ENCODE data around the gene XPOT. TPM values are rescaled to one million over a fixed set of nuclear protein-coding genes. Genes with fewer than 3 reads are reported as not detected.

XPOT gene
- total RNA-seq, 4 donors from 2014 or later = 25.3 to 32.5 (median 29.6) TPM

- WGBS, 2 donors = 90 to 95% methylated on average over 1 of the region's 1 CpG
- no peak overlapping the region for H3K4me3 ChIP-seq (ENCODE audit: low read depth, poor library complexity, severe bottlenecking)
- no peak for DNase-seq (ENCODE audit: low spot score in 2 of 2)
- intact Hi-C loops (cut with DNase I; ENCODE audit: low total_unique reads) = no loop called here
- TF ChIP-seq POLR2A (IDR thresholded peaks at IDR 0.05) (no peak), CTCF (IDR thresholded peaks at IDR 0.05) (no peak)
Observed at GRCh38 chr12:64497484-64497883, 93.3 kb downstream of the XPOT start.

GRCh38 chr12:64497903-64498302, 93.7 kb downstream of the XPOT start:
- intact Hi-C loops (cut with DNase I; ENCODE audit: low total_unique reads) = no loop called here
- DNase-seq (ENCODE audit: low spot score in 2 of 2) = no peak
- WGBS, 2 donors = 94 to 97% methylated on average over 1 of the region's 1 CpG
- TF ChIP-seq POLR2A (IDR thresholded peaks at IDR 0.05) (no peak), CTCF (IDR thresholded peaks at IDR 0.05) (no peak)
- H3K4me3 ChIP-seq (ENCODE audit: low read depth, poor library complexity, severe bottlenecking) = no peak overlapping the region

GRCh38 chr12:64500394-64500793, 96.2 kb downstream of the XPOT start:
- intact Hi-C loops (cut with DNase I; ENCODE audit: low total_unique reads) = no loop called here
- 74 to 81% methylated on average over 3 of the region's 3 CpGs for WGBS, 2 donors
- TF ChIP-seq CTCF (IDR thresholded peaks at IDR 0.05) = no peak
- TF ChIP-seq POLR2A (IDR thresholded peaks at IDR 0.05) = no peak
- no peak overlapping the region for H3K4me3 ChIP-seq (ENCODE audit: low read depth, poor library complexity, severe bottlenecking)
- DNase-seq (ENCODE audit: low spot score in 2 of 2) = no peak

Other genes starting within 250 kb of the XPOT start
- gene KICS2, start 182.1 kb upstream of the XPOT start, total RNA-seq = 10 to 100 TPM; 10.1 to 24.6 (median 16.4) TPM
- 1 to 10 TPM; 1.1 to 7.9 (median 2.1) TPM for gene C12orf56, start 13.6 kb upstream of the XPOT start, total RNA-seq
- 10 to 100 TPM; 16.3 to 30.1 (median 17.3) TPM for gene TBK1, start 47.7 kb downstream of the XPOT start, total RNA-seq
- gene RASSF3, start 206.1 kb downstream of the XPOT start, total RNA-seq = 10 to 100 TPM in 1 of 4 donors, 1 to 10 TPM in 3; 5.2 to 13.5 (median 7.8) TPM

Measured in lower leg skin (tissue), 4 donors.